B cell (primary cell): ENCODE results near the gene TCF15.

Experiments used
- EZH2 ChIP-seq: IDR thresholded peaks from 2 replicates; pipeline ENCODE4 v1.6.1; 2012; ENCODE audit warnings: borderline replicate concordance, low read depth, mild to moderate bottlenecking, moderate library complexity, low read length; ENCODE audit not compliant: insufficient read depth, poor library complexity, severe bottlenecking
- TF ChIP-seq, protein P1 (sequence below): fragments of 200-600 bp; IDR thresholded peaks from one replicate; pipeline ENCODE4 v1.8.0; 2022; ENCODE audit warnings: antibody characterized with exemption, mild to moderate bottlenecking

DNA sequence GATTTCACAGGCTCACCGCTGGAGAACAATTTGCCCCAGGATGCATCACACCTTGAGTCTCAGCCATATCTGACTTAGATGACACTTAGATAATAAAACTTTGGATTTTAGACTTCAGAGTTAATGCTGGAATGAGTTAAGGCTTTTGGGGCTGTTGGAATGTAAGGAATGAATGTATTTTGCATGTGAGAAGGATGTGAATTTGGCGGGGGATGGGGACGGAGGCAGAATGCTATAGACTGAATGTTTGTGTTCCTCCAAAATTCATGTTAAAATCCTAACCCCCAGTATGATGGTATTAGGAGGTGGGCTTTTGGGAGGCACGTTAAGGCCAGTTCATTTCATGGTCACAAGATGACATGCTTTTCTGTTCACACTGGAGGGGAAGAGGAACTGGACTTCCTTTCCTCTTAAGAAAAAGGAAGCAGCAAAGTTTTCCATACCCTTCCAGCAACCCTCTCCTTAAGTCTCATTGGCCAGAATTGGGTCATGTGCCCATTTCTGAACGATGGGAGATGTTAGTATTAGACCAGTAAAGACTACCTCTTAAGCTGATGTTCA lies 48.7 kb upstream of the TCF15 start:
- TF ChIP-seq EZH2: no peak
- TF ChIP-seq, protein P1, sequence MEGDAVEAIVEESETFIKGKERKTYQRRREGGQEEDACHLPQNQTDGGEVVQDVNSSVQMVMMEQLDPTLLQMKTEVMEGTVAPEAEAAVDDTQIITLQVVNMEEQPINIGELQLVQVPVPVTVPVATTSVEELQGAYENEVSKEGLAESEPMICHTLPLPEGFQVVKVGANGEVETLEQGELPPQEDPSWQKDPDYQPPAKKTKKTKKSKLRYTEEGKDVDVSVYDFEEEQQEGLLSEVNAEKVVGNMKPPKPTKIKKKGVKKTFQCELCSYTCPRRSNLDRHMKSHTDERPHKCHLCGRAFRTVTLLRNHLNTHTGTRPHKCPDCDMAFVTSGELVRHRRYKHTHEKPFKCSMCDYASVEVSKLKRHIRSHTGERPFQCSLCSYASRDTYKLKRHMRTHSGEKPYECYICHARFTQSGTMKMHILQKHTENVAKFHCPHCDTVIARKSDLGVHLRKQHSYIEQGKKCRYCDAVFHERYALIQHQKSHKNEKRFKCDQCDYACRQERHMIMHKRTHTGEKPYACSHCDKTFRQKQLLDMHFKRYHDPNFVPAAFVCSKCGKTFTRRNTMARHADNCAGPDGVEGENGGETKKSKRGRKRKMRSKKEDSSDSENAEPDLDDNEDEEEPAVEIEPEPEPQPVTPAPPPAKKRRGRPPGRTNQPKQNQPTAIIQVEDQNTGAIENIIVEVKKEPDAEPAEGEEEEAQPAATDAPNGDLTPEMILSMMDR: no peak
